GM18499 (cell line): Measurements from ENCODE around the gene GRK1.
"Not testable (repeated sequence)": the region's sequence is repeated elsewhere in the genome, so short reads cannot be mapped to it uniquely, and the experiment has no call there.

Experiments
- ATAC-seq: cut with Tn5 transposase; IDR thresholded peaks from one replicate; pipeline ENCODE4 v1.9.1; 2021; ENCODE audit warnings: moderate number of reproducible peaks; ENCODE audit not compliant: insufficient read depth, unreplicated experiment

Gene GRK1

GRCh38 chr13:113725329-113726105 lies 58.5 kb downstream of the GRK1 start:
- ATAC-seq, result not testable (repeated sequence)

- ATAC-seq, result not testable (repeated sequence)
These were observed 59.2 kb downstream of the GRK1 start for GRCh38 chr13:113726106-113726821.

- ATAC-seq, result no peak
These were observed 60.0 kb downstream of the GRK1 start for GRCh38 chr13:113726961-113727411.

- no peak for ATAC-seq
These were observed 61.6 kb downstream of the GRK1 start for GRCh38 chr13:113728571-113729054.

- ATAC-seq, result no peak
These were observed 62.4 kb downstream of the GRK1 start for GRCh38 chr13:113729187-113730019.

GRCh38 chr13:113730258-113730691 lies 63.3 kb downstream of the GRK1 start:
- ATAC-seq, result no peak

GRCh38 chr13:113730831-113731191 lies 63.8 kb downstream of the GRK1 start:
- ATAC-seq, result no peak

- no peak for ATAC-seq
These were observed 64.5 kb downstream of the GRK1 start for GRCh38 chr13:113731192-113732175.

GRCh38 chr13:113732176-113732960 lies 65.3 kb downstream of the GRK1 start:
- no peak for ATAC-seq

- ATAC-seq, result no peak
These were observed 66.2 kb downstream of the GRK1 start for GRCh38 chr13:113732961-113733950.

GRCh38 chr13:113734099-113734825 lies 67.2 kb downstream of the GRK1 start:
- ATAC-seq, result no peak

GRCh38 chr13:113734826-113735125 lies 67.8 kb downstream of the GRK1 start:
- no peak for ATAC-seq

- ATAC-seq, result no peak
These were observed 68.2 kb downstream of the GRK1 start for GRCh38 chr13:113735194-113735593.

GRCh38 chr13:113735750-113736149 lies 68.7 kb downstream of the GRK1 start:
- ATAC-seq, result no peak

GRCh38 chr13:113736258-113736731 lies 69.3 kb downstream of the GRK1 start:
- ATAC-seq, result no peak

- ATAC-seq, result no peak
These were observed 70.8 kb downstream of the GRK1 start for GRCh38 chr13:113737803-113738202.
